GM12878 (cell line): ENCODE results near the gene CGREF1. TPM values are rescaled to one million over a fixed set of nuclear protein-coding genes. Genes with fewer than 3 reads are reported as not detected.

Source experiments
- ATAC-seq: fragments of 200-7000 bp; cut with Tn5 transposase; 3 replicates; pipeline ENCODE4 v1.9.1; 2020; ENCODE audit warnings: mild to moderate bottlenecking, moderate library complexity
- BruUV-seq: library from RNA; stranded (reverse); fragments of 400-500 nt; replicated peaks from 2 replicates; lab custom pipeline; 2021; lab: Mats Ljungman, UMichigan
- CTCF ChIA-PET: fragments of 300-600 bp; sonication (Branson Sonifier 250); formaldehyde crosslinking; extraction: SDS; loops from one replicate; lab custom pipeline; 2021; ENCODE audit warnings: inconsistent platforms; lab: Yijun Ruan, JAX
- POLR2A ChIA-PET: fragments of 350-600 bp; formaldehyde crosslinking; extraction: SDS; loops from one replicate; lab custom pipeline; 2021; ENCODE audit warnings: inconsistent platforms; lab: Charles Lee
- RAD21 ChIA-PET: fragments of 300-600 bp; sonication (Branson Sonifier 250); formaldehyde crosslinking; loops from one replicate; lab custom pipeline; 2023; ENCODE audit warnings: antibody characterized with exemption; ENCODE audit not compliant: unreplicated experiment; lab: Charles Lee
- SMC1A ChIA-PET: fragments of 300-600 bp; sonication (Branson Sonifier 250); formaldehyde crosslinking; loops from one replicate; lab custom pipeline; 2023; ENCODE audit not compliant: unreplicated experiment, uncharacterized antibody; lab: Charles Lee
- DNase-seq: peaks from one replicate; pipeline ENCODE4 v3.0.0-alpha.2; 2011; ENCODE audit warnings: low read depth, low spot score
- FAIRE-seq: peaks from 3 replicates; lab custom pipeline; 2011; peaks lifted over from hg19 to GRCh38; lab: Jason Lieb, UNC
- H2AFZ ChIP-seq: 2 replicates; pipeline ENCODE4 v1.6.0; 2011; ENCODE audit warnings: low read depth, low read length, control low read depth; ENCODE audit not compliant: control insufficient read depth
- H3K27ac ChIP-seq: 2 replicates; pipeline ENCODE4 v1.5.1; 2011; ENCODE audit warnings: control low read depth; ENCODE audit not compliant: control insufficient read depth, insufficient read depth
- H3K27me3 ChIP-seq, 2 experiments: replicated peaks in 1 of 2; 2 replicates each; pipeline versions ENCODE4 v1.6.0 to v1.6.1; 2011; ENCODE audit warnings: low read length in 1 of 2; ENCODE audit not compliant: control insufficient read depth in 2 of 2, insufficient read depth in 2 of 2
- H3K36me3 ChIP-seq, 2 experiments: 2 replicates each; pipeline ENCODE4 v1.5.1; 2011; ENCODE audit warnings: low read length in 1 of 2; ENCODE audit not compliant: control insufficient read depth in 2 of 2, insufficient read depth in 2 of 2
- H3K4me1 ChIP-seq: 2 replicates; pipeline ENCODE4 v1.6.1; 2011; ENCODE audit warnings: mild to moderate bottlenecking, low read length, moderate library complexity, mixed read lengths; ENCODE audit not compliant: control insufficient read depth, insufficient read depth
- H3K4me2 ChIP-seq: 2 replicates; pipeline ENCODE4 v1.6.0; 2011; ENCODE audit warnings: control low read depth; ENCODE audit not compliant: control insufficient read depth, insufficient read depth
- H3K4me3 ChIP-seq: fragments of 200-600 bp; sonication (generic); 2 replicates; pipeline ENCODE4 v1.5.1; 2016
- H3K79me2 ChIP-seq: 2 replicates; pipeline ENCODE4 v1.6.0; 2011; ENCODE audit warnings: low read length; ENCODE audit not compliant: control insufficient read depth, insufficient read depth
- H3K9ac ChIP-seq: 2 replicates; pipeline ENCODE4 v1.8.0; 2011; ENCODE audit warnings: low read length, control low read depth, mixed read lengths; ENCODE audit not compliant: control insufficient read depth, insufficient read depth
- H3K9me3 ChIP-seq: replicated peaks from 3 replicates; pipeline ENCODE4 v1.5.1; 2011; ENCODE audit warnings: mild to moderate bottlenecking, low read length; ENCODE audit not compliant: control insufficient read depth, insufficient read depth
- H4K20me1 ChIP-seq: 2 replicates; pipeline ENCODE4 v1.6.0; 2011; ENCODE audit not compliant: control insufficient read depth, insufficient read depth
- CBX3 ChIP-seq: fragments of 200-600 bp; sonication (generic); IDR thresholded peaks from 2 replicates; pipeline ENCODE4 v1.6.1; 2016; ENCODE audit warnings: low read depth, borderline replicate concordance
- EGR1 ChIP-seq, 2 experiments: IDR thresholded peaks; 1 replicate in 1 of 2; 2 replicates in 1 of 2; pipeline ENCODE4 v1.6.1; 2011 to 2012; ENCODE audit warnings: low read depth in 2 of 2, low read length in 2 of 2, borderline replicate concordance in 1 of 2, mild to moderate bottlenecking in 1 of 2, moderate library complexity in 1 of 2
- ESRRA ChIP-seq: IDR thresholded peaks from 2 replicates; pipeline ENCODE4 v1.6.1; 2012; ENCODE audit warnings: mild to moderate bottlenecking, low read length, improper control_type of control experiment
- HDAC2 ChIP-seq: fragments of 200-600 bp; sonication (generic); IDR thresholded peaks from 2 replicates; pipeline ENCODE4 v1.6.1; 2017
- KLF5 ChIP-seq: fragments of 450-650 bp; IDR thresholded peaks from 2 replicates; pipeline ENCODE4 v1.6.1; 2014; ENCODE audit warnings: mild to moderate bottlenecking; ENCODE audit not compliant: partially characterized antibody
- MEF2A ChIP-seq: IDR thresholded peaks from 2 replicates; pipeline ENCODE4 v1.6.1; 2011; ENCODE audit warnings: low read depth, mild to moderate bottlenecking, low read length, moderate library complexity; ENCODE audit not compliant: insufficient read depth
- MXI1 ChIP-seq: fragments of 150-350 bp; IDR thresholded peaks from 2 replicates; pipeline ENCODE4 v1.6.1; 2011; ENCODE audit warnings: low read depth, mild to moderate bottlenecking, inconsistent platforms, low read length, improper control_type of control experiment
- POU2F2 ChIP-seq: IDR thresholded peaks from 3 replicates; pipeline ENCODE4 v1.6.1; 2011; ENCODE audit warnings: low read depth, mild to moderate bottlenecking, low read length, borderline replicate concordance
- SPI1 ChIP-seq: IDR thresholded peaks from 2 replicates; pipeline ENCODE4 v1.6.1; 2011; ENCODE audit warnings: low read depth, mild to moderate bottlenecking, low read length, moderate library complexity, borderline replicate concordance; ENCODE audit not compliant: insufficient read depth
- SRF ChIP-seq, 2 experiments: IDR thresholded peaks; 2 replicates each; pipeline ENCODE4 v1.6.1; 2011; ENCODE audit warnings: low read depth in 2 of 2, low read length in 2 of 2, mild to moderate bottlenecking in 1 of 2, moderate library complexity in 1 of 2
- SUPT20H ChIP-seq: IDR thresholded peaks from 2 replicates; pipeline ENCODE4 v1.6.1; 2011; ENCODE audit warnings: low read depth, mild to moderate bottlenecking, low read length, moderate library complexity, borderline replicate concordance; ENCODE audit not compliant: control insufficient read depth
- SUZ12 ChIP-seq: fragments of 200-600 bp; sonication (generic); IDR thresholded peaks from one replicate; pipeline ENCODE4 v1.6.1; 2018; ENCODE audit warnings: antibody characterized with exemption, mild to moderate bottlenecking; ENCODE audit not compliant: unreplicated experiment
- WRNIP1 ChIP-seq: IDR thresholded peaks from 2 replicates; pipeline ENCODE4 v1.6.1; 2011; ENCODE audit warnings: low read depth, low read length, improper control_type of control experiment, borderline replicate concordance
- ZBED1 ChIP-seq: IDR thresholded peaks from 2 replicates; pipeline ENCODE4 v1.6.1; 2016; ENCODE audit warnings: borderline replicate concordance
- ZNF274 ChIP-seq: IDR thresholded peaks from one replicate; pipeline ENCODE4 v1.8.0; 2011; ENCODE audit not compliant: insufficient read length, insufficient read depth
- ZZZ3 ChIP-seq: IDR thresholded peaks from 2 replicates; pipeline ENCODE4 v1.6.1; 2011; ENCODE audit warnings: low read depth; ENCODE audit not compliant: control insufficient read depth, insufficient read length
- WGBS: methylation state at CpG from one replicate; pipeline ENCODE4 v1.1.6; 2016; ENCODE audit warnings: low lambda C conversion rate; ENCODE audit not compliant: insufficient replicate concordance, insufficient coverage; ENCODE audit errors: missing lambda C conversion rate; 5-methylcytosine and 5-hydroxymethylcytosine counted together
- in situ Hi-C: fragments of 300-500 bp; cut with MboI; formaldehyde crosslinking; loops from 9 replicates; pipeline ENCODE4 v1.14.3; 2018; ENCODE audit warnings: mixed read lengths
- intact Hi-C: fragments of 100-400 bp; cut with micrococcal nuclease; formaldehyde crosslinking; loops from one replicate; pipeline ENCODE4 v1.14.2; 2022; ENCODE audit not compliant: unreplicated experiment
- polyA plus RNA-seq, 11 experiments: library from polyadenylated mRNA; depleted of rRNA in 4 of 11; unstranded in 6 of 11; stranded (reverse) in 5 of 11; fragments of >200 nt; fragmentation: Nextera tagmentation in 4 of 11; fragmentation: Illumina TruSeq in 1 of 11; extraction: Ambion mirVana in 4 of 11; extraction: Trizol in 1 of 11; gene quantifications; 1 replicate in 1 of 11; 2 replicates in 10 of 11; pipeline versions ENCODE4 v1.2.1 to v1.2.3, GENCODE V29; 2011 to 2016; ENCODE audit warnings: inconsistent platforms in 2 of 11, missing spikeins in 2 of 11, low read depth in 1 of 11
- total RNA-seq, 4 experiments: library from RNA; depleted of rRNA in 3 of 4; stranded (reverse); fragments of >200 nt in 3 of 4; fragmentation: Illumina TruSeq in 1 of 4; extraction: Trizol in 1 of 4; gene quantifications; 2 replicates each; pipeline versions ENCODE4 v1.2.1 to v1.2.3, GENCODE V29; 2013 to 2021

Gene CGREF1
- total and polyA plus RNA-seq, 10 of the 15 experiments (the other 5 are each of a cell fraction or from before 2014, with no cell fraction given) = 0.06 to 0.21 TPM; not detected in 8

- in situ Hi-C loops = no loop called here
- TF ChIP-seq MXI1 (no peak), CBX3 (no peak), SUPT20H (no peak), ZBED1 (no peak), ZZZ3 (no peak), SUZ12 (no peak), EGR1 (IDR thresholded peaks at IDR 0.05; ENCODE audit: borderline replicate concordance in 1 of 2, low read depth in 2 of 2, low read length in 2 of 2) (no peak), ZNF274 (no peak), MEF2A (no peak), SPI1 (no peak), POU2F2 (no peak), SRF (IDR thresholded peaks at IDR 0.05; ENCODE audit: low read depth in 2 of 2, low read length in 2 of 2) (no peak), HDAC2 (no peak), KLF5 (no peak), ESRRA (no peak), WRNIP1 (no peak)
- WGBS = 98% methylated on average over 7 of the region's 8 CpGs
- ChIA-PET RAD21 (no interaction called here), POLR2A (interaction anchor here (0.5 to 8.9 kb wide), 4 partner anchors 16 to 295 kb away, joined by 3 to 139 read pairs (median 6); partner anchors contain the start of gene OST4), CTCF (interaction anchor here (2.9 kb wide), 1 partner anchor 11 kb away, joined by 7 read pairs; no protein-coding TSS in a partner anchor), SMC1A (interaction anchor here (1.5 to 1.8 kb wide), 2 partner anchors 11 to 28 kb away, joined by 3 to 5 read pairs; no protein-coding TSS in a partner anchor)
- FAIRE-seq (no peak), DNase-seq (no peak), ATAC-seq (no peak)
- Histone ChIP-seq H4K20me1 (no peaks in the 10 kb centered on the region), H3K4me1 (peaks cover 9% of the 10 kb centered on the region), H3K9ac (no peak overlapping the region), H3K36me3 (peaks cover 3 to 27% of the 10 kb centered on the region in 2 experiments), H3K79me2 (0 out of 2 replicates have a peak, but pooled peaks cover 1% of the 10 kb centered on the region), H2AFZ (no peak overlapping the region), H3K27ac (no peak overlapping the region), H3K9me3 (no peaks in the 10 kb centered on the region), H3K4me3 (no peak overlapping the region), H3K27me3 (no peaks in the 10 kb centered on the region), H3K4me2 (no peak overlapping the region)
- BruUV-seq = no TSS peak
- intact Hi-C loops = loop anchor here (5.0 kb wide), 1 partner anchor 266 kb away; the partner anchor contains the start of gene CENPA
Measured at GRCh38 chr2:27053776-27054175, 65.2 kb downstream of the CGREF1 start.
